Measurements from ENCODE around the gene ELOVL7. TPM values are rescaled to one million over a fixed set of nuclear protein-coding genes. Genes with fewer than 3 reads are reported as not detected.

ELOVL7 gene
- total and polyA plus RNA-seq, 2 of the 8 experiments (the other 6 are each of a cell fraction or from before 2014, with no cell fraction given), result 3.1 to 5.1 TPM

GRCh38 chr5:60788863-60789513 lies 55.1 kb downstream of the ELOVL7 start:
- no peak overlapping the region for H3K4me2 ChIP-seq (ENCODE audit: insufficient read depth in 1 of 2, low read depth in 2 of 2, low read length in 2 of 2)
- WGBS, 2 experiments (ENCODE audit: extremely low coverage in 1 of 2, insufficient coverage in 1 of 2, insufficient read length in 1 of 2, insufficient replicate concordance in 2 of 2, low coverage in 1 of 2, low lambda C conversion rate in 2 of 2, missing lambda C conversion rate in 1 of 2), result 87% methylated on average over 3 of the region's 3 CpGs; no CpG with 5 or more reads in 1 of the 2 experiments
- POLR2A ChIA-PET (ENCODE audit: partially characterized antibody), result no interaction called here
- H3K4me1 ChIP-seq (replicated peaks in 1 of 4; ENCODE audit: control insufficient read depth in 3 of 4, insufficient read depth in 4 of 4, low read length in 3 of 4), result no peaks in the 10 kb centered on the region
- H4K8ac ChIP-seq (ENCODE audit: extremely low read depth, insufficient read depth, low read length), result no peak overlapping the region
- CTCF ChIA-PET (ENCODE audit: partially characterized antibody), result interaction anchor here (1.1 to 1.2 kb wide), 2 partner anchors 21 to 979 kb away, joined by 3 read pairs; no protein-coding TSS in a partner anchor
- FAIRE-seq, result no peak
- no peaks in the 10 kb centered on the region for H3K9me3 ChIP-seq (ENCODE audit: insufficient read depth in 2 of 2, low read depth in 1 of 2, low read length in 1 of 2)
- no peak overlapping the region for H3K56ac ChIP-seq (replicated peaks; ENCODE audit: insufficient read length, low read depth, low read length)
- H3K14ac ChIP-seq (ENCODE audit: insufficient read length), result no peak overlapping the region
- H3K36me3 ChIP-seq (ENCODE audit: control insufficient read depth in 2 of 4, insufficient read depth in 4 of 4, low read length in 3 of 4), result no peaks in the 10 kb centered on the region
- no peaks in the 10 kb centered on the region for H4K20me1 ChIP-seq (replicated peaks in 1 of 2; ENCODE audit: control insufficient read depth in 1 of 2, insufficient read depth in 2 of 2, low read length in 2 of 2)
- no peak overlapping the region for H2BK120ac ChIP-seq (replicated peaks; ENCODE audit: low read depth, low read length)
- H3K27ac ChIP-seq (ENCODE audit: low read depth, low read length), result no peak overlapping the region
- H3K79me1 ChIP-seq (ENCODE audit: low read depth, low read length), result no peaks in the 10 kb centered on the region; the same call in 1 of the 2 replicates
- DNase-seq (ENCODE audit: low read depth in 1 of 2, low spot score in 2 of 2), result no peak
- H3K18ac ChIP-seq (ENCODE audit: extremely low read depth, low read length), result no peak overlapping the region
- H2AFZ ChIP-seq (ENCODE audit: low read length), result no peak overlapping the region
- H2BK15ac ChIP-seq (ENCODE audit: low read length), result no peak overlapping the region
- H3K9ac ChIP-seq (replicated peaks in 1 of 4; ENCODE audit: extremely low read depth in 1 of 4, low read depth in 3 of 4, low read length in 3 of 4), result no peak overlapping the region
- no peak overlapping the region for H3K4me3 ChIP-seq (ENCODE audit: extremely low read depth in 1 of 4, insufficient read depth in 2 of 4, low read depth in 3 of 4, low read length in 4 of 4)
- no peak overlapping the region for H4K91ac ChIP-seq (replicated peaks; ENCODE audit: insufficient read length, low read length)
- no peak overlapping the region for H2BK12ac ChIP-seq (ENCODE audit: low read depth, low read length)
- no peak overlapping the region for H3K23ac ChIP-seq (ENCODE audit: insufficient read length)
- H3K4ac ChIP-seq (replicated peaks; ENCODE audit: insufficient read length, low read depth, low read length), result no peak overlapping the region
- H3K79me2 ChIP-seq (ENCODE audit: control insufficient read depth in 1 of 2, insufficient read depth in 2 of 2, low read length in 2 of 2), result no peaks in the 10 kb centered on the region
- H2AK5ac ChIP-seq (ENCODE audit: low read depth, low read length), result no peak overlapping the region
- no peaks in the 10 kb centered on the region for H3K23me2 ChIP-seq (ENCODE audit: low read depth, low read length)
- no peak overlapping the region for H2BK5ac ChIP-seq (ENCODE audit: low read depth, low read length)
- no peak overlapping the region for H2BK20ac ChIP-seq (ENCODE audit: low read length)
- no peak overlapping the region for H4K5ac ChIP-seq (ENCODE audit: insufficient read length, low read depth, low read length)
- no peaks in the 10 kb centered on the region for H3K27me3 ChIP-seq (replicated peaks in 1 of 4; ENCODE audit: control insufficient read depth in 3 of 4, extremely low read depth in 1 of 4, insufficient read depth in 3 of 4, low read length in 3 of 4)
- TF ChIP-seq CBX8 (IDR thresholded peaks at IDR 0.05; ENCODE audit: borderline replicate concordance, low read depth, low read length) (no peak), YY1 (IDR thresholded peaks at IDR 0.05; ENCODE audit: low read depth, low read length) (no peak), SIX5 (IDR thresholded peaks at IDR 0.05; ENCODE audit: low read depth, low read length) (no peak), BRCA1 (IDR thresholded peaks at IDR 0.05; ENCODE audit: low read depth, low read length) (no peak), E2F6 (IDR thresholded peaks at IDR 0.05) (no peak), RAD21 (IDR thresholded peaks at IDR 0.05 in 1 of 2, conservative IDR thresholded peaks at IDR 0.05 in 1 of 2; ENCODE audit: low read depth in 2 of 2, low read length in 2 of 2) (no peak), POLR2A (IDR thresholded peaks at IDR 0.05; ENCODE audit: control extremely low read depth in 1 of 2, low read depth in 2 of 2, low read length in 2 of 2) (no peak), TEAD4 (IDR thresholded peaks at IDR 0.05; ENCODE audit: low read depth, low read length) (no peak), EGR1 (IDR thresholded peaks at IDR 0.05; ENCODE audit: borderline replicate concordance, low read depth, low read length) (no peak), GABPA (IDR thresholded peaks at IDR 0.05; ENCODE audit: borderline replicate concordance, insufficient read depth, low read length) (no peak), NANOG (IDR thresholded peaks at IDR 0.05; ENCODE audit: insufficient read depth, low read depth, low read length, poor library complexity, severe bottlenecking) (no peak), JUN (IDR thresholded peaks at IDR 0.05; ENCODE audit: low read depth, low read length) (no peak), SRF (IDR thresholded peaks at IDR 0.05; ENCODE audit: low read depth, low read length) (no peak), SIRT6 (IDR thresholded peaks at IDR 0.05; ENCODE audit: low read length) (no peak)
